Neutrophil (primary cell): Measurements from ENCODE around the gene BRF1.

ENCODE experiments used
- H3K27ac ChIP-seq: fragments of 200-600 bp; sonication (generic); 2 replicates; pipeline ENCODE4 v1.5.1; 2016; ENCODE audit warnings: mild to moderate bottlenecking, moderate library complexity
- H3K27me3 ChIP-seq: fragments of 200-600 bp; sonication (generic); 2 replicates; pipeline ENCODE4 v1.6.0; 2016; ENCODE audit warnings: mild to moderate bottlenecking
- H3K36me3 ChIP-seq: fragments of 200-600 bp; sonication (generic); 2 replicates; pipeline ENCODE4 v1.5.1; 2017
- H3K4me1 ChIP-seq, 2 experiments: fragments of 200-600 bp in 1 of 2; sonication (generic) in 1 of 2; 1 replicate in 1 of 2; 2 replicates in 1 of 2; pipeline versions ENCODE4 v1.5.1 to v1.6.1; 2013 to 2016; ENCODE audit warnings: low read depth in 1 of 2, low read length in 1 of 2, mild to moderate bottlenecking in 1 of 2, moderate library complexity in 1 of 2; ENCODE audit not compliant: control insufficient read depth in 1 of 2, insufficient read depth in 1 of 2
- H3K4me3 ChIP-seq, 2 experiments: fragments of 200-600 bp in 1 of 2; sonication (generic) in 1 of 2; 1 replicate in 1 of 2; 2 replicates in 1 of 2; pipeline ENCODE4 v1.5.1; 2013 to 2016; ENCODE audit warnings: low read depth in 1 of 2, low read length in 1 of 2, mild to moderate bottlenecking in 1 of 2, moderate library complexity in 1 of 2
- H3K9me3 ChIP-seq: fragments of 200-600 bp; sonication (generic); 2 replicates; pipeline ENCODE4 v1.5.1; 2016
- TF ChIP-seq, protein P1 (sequence below): fragments of 200-600 bp; sonication (generic); IDR thresholded peaks from 2 replicates; pipeline ENCODE4 v1.5.1; 2016; ENCODE audit warnings: antibody characterized with exemption

Gene BRF1

GRCh38 chr14:105213361-105213760 is 87.4 kb downstream of the BRF1 start:
- no peaks in the 10 kb centered on the region for H3K9me3 ChIP-seq
- no peaks in the 10 kb centered on the region for H3K4me1 ChIP-seq
- H3K27me3 ChIP-seq, result no peaks in the 10 kb centered on the region
- no peak overlapping the region for H3K4me3 ChIP-seq
- TF ChIP-seq, protein P1, sequence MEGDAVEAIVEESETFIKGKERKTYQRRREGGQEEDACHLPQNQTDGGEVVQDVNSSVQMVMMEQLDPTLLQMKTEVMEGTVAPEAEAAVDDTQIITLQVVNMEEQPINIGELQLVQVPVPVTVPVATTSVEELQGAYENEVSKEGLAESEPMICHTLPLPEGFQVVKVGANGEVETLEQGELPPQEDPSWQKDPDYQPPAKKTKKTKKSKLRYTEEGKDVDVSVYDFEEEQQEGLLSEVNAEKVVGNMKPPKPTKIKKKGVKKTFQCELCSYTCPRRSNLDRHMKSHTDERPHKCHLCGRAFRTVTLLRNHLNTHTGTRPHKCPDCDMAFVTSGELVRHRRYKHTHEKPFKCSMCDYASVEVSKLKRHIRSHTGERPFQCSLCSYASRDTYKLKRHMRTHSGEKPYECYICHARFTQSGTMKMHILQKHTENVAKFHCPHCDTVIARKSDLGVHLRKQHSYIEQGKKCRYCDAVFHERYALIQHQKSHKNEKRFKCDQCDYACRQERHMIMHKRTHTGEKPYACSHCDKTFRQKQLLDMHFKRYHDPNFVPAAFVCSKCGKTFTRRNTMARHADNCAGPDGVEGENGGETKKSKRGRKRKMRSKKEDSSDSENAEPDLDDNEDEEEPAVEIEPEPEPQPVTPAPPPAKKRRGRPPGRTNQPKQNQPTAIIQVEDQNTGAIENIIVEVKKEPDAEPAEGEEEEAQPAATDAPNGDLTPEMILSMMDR, result no peak
- H3K27ac ChIP-seq, result no peak overlapping the region
- H3K36me3 ChIP-seq, result peaks cover 39% of the 10 kb centered on the region

DNA sequence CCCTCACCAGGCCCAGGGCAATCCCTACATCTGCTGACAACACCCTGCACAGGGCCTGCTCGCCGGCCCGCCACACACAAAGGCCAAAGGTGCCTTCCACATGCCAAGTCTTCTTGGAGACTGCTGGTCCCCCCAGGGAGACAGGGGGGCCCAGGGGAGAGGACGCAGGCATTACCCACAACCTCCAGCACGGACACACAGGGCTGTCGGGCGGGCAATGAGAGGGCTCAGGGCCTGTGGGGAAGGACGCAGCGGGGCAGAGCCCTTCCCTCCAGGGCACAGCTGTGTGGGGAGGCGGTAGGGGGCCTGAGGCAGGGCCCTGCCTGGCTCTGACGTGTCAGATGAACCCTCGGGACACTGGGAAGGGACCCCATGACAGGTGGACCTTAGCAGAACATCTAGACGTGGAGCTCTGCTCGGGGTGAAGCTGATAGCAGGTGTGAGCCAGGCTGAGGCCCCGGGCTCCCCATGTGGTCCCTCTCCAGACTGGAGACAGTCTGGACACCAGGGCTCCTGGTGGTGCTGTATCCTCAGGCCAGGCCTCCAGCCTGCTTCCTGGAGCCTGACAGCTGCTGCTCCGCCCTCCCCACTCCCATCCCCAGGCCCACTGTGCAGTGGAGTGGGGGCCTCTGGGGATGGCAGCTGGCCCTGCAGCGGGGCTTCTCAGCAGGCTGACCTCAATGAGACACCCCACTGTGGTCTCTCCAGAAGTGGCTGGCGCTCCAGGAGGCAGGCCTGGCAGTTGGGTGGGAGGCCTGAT is 88.1 kb downstream of the BRF1 start:
- no peaks in the 10 kb centered on the region for H3K27me3 ChIP-seq
- no peaks in the 10 kb centered on the region for H3K4me1 ChIP-seq
- peaks cover 33% of the 10 kb centered on the region for H3K36me3 ChIP-seq
- no peak overlapping the region for H3K4me3 ChIP-seq
- H3K9me3 ChIP-seq, result no peaks in the 10 kb centered on the region
- TF ChIP-seq, protein P1, result no peak
- no peak overlapping the region for H3K27ac ChIP-seq

GRCh38 chr14:105211758-105212089 is 89.1 kb downstream of the BRF1 start:
- Histone ChIP-seq H3K9me3 (no peaks in the 10 kb centered on the region), H3K4me1 (no peaks in the 10 kb centered on the region), H3K27ac (no peak overlapping the region), H3K4me3 (no peak overlapping the region), H3K36me3 (peaks cover 23% of the 10 kb centered on the region), H3K27me3 (no peaks in the 10 kb centered on the region)
- TF ChIP-seq, protein P1, result no peak

- no peak overlapping the region for H3K4me3 ChIP-seq
- H3K4me1 ChIP-seq, result no peaks in the 10 kb centered on the region
- no peak overlapping the region for H3K27ac ChIP-seq
- H3K36me3 ChIP-seq, result peaks cover 23% of the 10 kb centered on the region
- H3K27me3 ChIP-seq, result no peaks in the 10 kb centered on the region
- H3K9me3 ChIP-seq, result no peaks in the 10 kb centered on the region
- TF ChIP-seq, protein P1, result no peak
Observed at GRCh38 chr14:105211086-105211757, 89.6 kb downstream of the BRF1 start.

DNA sequence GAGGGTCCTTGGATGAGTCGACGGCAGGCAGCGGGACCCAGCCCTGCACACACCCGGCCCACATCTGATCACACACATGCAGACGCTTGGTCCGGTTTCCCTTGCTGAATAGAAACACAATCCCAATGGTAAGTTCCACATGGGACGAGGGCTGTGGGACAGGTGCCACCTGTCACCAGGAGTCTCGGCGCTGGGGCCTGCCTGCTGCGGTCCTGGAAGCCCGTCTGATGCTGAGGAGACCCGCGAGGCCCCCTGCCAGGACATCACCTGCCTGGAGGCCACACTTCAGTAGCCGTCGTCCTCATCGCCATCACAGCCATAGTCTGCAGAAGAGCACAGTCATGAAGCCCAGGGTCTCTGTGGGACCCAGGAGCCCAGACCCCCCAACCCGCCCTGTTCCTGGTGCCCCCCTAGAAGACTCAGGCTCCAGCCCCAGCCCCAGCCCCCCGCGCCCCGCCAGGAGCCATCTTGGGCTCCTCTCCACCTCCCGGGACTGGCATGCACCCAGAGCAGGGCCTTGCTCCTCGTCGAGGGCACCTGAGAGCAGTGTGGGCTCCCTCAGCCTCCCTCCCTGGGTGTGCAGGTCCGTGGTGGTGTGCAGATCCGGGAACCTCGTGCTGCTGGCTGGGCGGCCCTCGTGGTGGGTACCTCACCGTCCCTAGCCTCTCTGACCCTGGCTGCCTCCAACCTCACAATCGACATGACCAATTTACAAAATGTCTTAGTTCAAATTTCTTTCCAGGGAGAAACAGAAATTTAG is 90.4 kb downstream of the BRF1 start:
- TF ChIP-seq, protein P1, result no peak
- peaks cover 6% of the 10 kb centered on the region for H3K27me3 ChIP-seq
- no peak overlapping the region for H3K4me3 ChIP-seq
- H3K9me3 ChIP-seq, result no peaks in the 10 kb centered on the region
- H3K4me1 ChIP-seq, result no peaks in the 10 kb centered on the region
- H3K36me3 ChIP-seq, result peaks cover 23% of the 10 kb centered on the region
- H3K27ac ChIP-seq, result no peak overlapping the region
